CD4-positive, alpha-beta T cell treated with Interleukin-2 at 100 ng/mL for 4 hours (primary cell): ENCODE measurements around the gene PPP2R3A.
A peak's percentile ranks its signal among the peaks of the same experiment; 100 is the strongest.
"Not testable (repeated sequence)": the region's sequence is repeated elsewhere in the genome, so short reads cannot be mapped to it uniquely, and the experiment has no call there.

Source experiments
- DNase-seq: peaks from one replicate; pipeline ENCODE4 v3.0.0-alpha.2; 2020; ENCODE audit warnings: low spot score

Gene PPP2R3A

GRCh38 chr3:136149667-136150066 is 184.1 kb downstream of the PPP2R3A start:
- DNase-seq: no peak

DNA sequence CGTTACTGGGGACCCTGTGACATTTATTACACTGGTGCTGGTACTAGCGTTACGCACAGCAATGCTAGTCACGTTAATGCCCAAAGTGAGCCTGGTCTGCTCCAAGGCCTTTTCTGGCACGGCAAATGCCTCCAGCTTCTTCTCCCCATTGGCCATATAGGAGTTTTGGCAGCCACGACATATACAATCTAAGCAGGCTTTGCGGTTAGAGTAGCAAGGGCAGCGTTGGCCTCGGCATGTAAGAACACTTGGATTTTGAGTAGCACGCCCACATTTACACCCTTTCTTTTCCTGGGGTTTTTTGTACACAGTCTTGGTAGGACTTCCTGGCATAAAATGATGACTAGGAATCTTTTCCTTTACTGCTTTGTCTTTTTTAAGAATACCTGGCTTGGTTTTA is 185.7 kb downstream of the PPP2R3A start:
- DNase-seq: no peak

- DNase-seq: no peak
Measured at GRCh38 chr3:136152176-136152843, 186.8 kb downstream of the PPP2R3A start.

DNA sequence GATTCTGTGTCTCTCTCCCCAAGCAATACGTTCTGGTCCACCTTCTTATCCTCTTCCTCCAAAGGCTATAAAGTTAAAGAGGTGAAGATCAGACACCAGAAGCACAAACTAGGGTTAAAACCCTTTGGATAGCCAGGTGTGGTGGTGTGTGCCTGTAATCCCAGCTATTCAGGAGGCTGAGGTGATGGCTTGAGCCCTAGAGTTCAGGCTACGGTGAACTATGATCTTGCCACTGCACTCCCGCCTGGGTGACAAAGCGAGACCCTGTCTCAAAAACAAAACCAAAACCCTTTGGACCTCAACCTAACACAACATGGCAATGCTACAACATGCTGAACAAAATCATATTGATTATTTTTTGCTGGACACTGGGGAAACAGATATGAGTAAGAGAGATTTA is 187.4 kb downstream of the PPP2R3A start:
- DNase-seq: no peak

- DNase-seq: no peak
Measured at GRCh38 chr3:136161516-136161915, 196.0 kb downstream of the PPP2R3A start.

- DNase-seq: no peak
Measured at GRCh38 chr3:136162322-136162721, 196.8 kb downstream of the PPP2R3A start.

DNA sequence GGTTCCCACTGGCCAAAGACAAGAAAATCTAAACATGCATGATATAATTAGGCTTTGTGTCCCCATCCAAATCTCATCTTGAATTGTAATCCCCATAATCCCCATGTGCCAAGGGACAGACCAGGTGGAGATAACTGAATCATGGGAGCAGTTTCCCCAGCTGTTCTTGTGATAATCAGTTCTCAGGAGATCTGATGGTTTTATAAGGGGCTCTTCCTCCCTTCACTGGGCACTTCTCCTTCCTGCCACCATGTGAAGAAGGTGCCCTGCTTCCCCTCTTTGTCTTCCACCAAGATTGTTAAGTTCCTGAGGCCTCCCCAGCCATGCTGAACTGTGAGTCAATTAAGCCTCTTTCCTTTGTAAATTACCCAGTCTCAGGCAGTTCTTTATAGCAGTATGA is 198.1 kb downstream of the PPP2R3A start:
- DNase-seq: not testable (repeated sequence)

- DNase-seq: no peak
Measured at GRCh38 chr3:136166507-136166906, 201.0 kb downstream of the PPP2R3A start.

DNA sequence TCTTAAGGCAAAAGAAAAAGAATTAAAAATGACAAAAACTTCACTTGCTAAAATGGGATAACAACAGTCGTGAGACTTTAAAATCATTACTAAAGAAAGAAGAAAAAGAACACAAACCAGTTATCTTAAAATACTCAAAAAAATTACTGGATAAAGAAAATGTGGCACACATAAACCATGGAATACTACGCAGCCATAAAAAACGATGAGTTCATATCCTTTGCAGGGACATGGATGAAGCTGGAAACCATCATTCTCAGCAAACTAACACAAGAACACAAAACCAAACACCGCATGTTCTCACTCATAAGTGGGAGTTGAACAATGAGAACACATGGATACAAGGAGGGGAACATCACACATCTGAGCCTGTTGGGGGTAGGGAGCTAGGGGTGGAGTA is 202.7 kb downstream of the PPP2R3A start:
- not testable (repeated sequence) for DNase-seq

DNA sequence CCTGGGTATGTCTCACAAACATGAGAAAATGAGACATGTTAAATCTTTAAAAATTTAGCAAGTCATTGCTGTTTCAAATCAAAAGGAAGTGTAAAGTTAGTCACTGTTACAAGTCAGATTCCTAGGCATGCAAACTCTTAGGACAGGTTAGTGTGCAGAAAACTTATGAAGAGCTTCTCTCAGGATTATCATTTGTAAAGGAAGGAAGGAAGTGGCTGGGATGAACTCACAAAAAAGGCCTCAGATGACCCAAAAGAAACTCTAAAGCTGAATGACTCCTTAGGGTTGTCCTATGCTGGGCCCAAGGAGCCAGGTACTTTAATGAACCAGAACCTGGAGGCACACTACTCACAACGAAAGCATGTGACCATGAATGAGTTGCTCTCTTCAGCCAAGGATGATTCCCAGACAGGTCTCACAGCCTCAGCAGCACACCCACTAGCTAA is 205.6 kb downstream of the PPP2R3A start:
- no peak for DNase-seq

GRCh38 chr3:136173939-136174490 is 208.5 kb downstream of the PPP2R3A start:
- no peak for DNase-seq

- DNase-seq: no peak
Measured at GRCh38 chr3:136177876-136178275, 212.3 kb downstream of the PPP2R3A start.

DNA sequence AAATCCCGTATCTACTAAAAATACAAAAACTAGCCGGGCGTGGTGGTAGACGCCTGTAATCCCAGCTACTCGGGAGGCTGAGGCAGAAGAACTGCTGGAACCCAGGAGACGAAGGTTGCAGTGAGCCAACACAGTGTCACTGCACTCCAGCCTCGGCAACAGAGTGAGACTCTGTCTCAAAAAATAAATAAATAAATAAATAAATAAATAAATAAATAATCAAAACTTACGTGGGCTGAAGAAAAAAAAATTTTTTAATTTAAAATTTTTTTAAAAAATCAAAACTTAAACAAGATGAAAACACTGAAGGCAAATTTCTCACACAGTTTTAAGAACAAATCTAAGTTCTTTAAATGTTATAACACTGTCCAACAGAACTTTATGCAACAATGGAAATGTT is 216.2 kb downstream of the PPP2R3A start:
- DNase-seq: no peak

GRCh38 chr3:136184703-136185102 is 219.2 kb downstream of the PPP2R3A start:
- no peak for DNase-seq

DNA sequence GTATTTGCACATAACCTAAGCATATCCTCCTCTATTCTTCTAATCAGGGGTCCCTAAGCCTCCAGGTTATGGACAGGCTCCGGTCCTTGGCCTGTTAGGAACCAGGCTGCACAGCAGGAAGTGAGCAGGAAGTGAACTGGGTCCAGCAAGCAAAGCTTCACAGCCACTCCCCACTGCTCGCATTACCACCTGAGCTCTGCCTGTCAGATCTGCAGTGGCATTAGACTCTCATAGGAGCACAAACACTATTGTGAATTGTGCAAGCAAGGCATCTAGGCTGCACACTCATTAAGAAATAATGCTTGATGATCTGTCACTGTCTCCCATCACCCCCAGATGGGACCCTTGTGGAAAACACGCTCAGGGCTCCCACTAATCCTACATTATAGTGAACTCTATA is 220.8 kb downstream of the PPP2R3A start:
- DNase-seq: peak; percentile 15

DNA sequence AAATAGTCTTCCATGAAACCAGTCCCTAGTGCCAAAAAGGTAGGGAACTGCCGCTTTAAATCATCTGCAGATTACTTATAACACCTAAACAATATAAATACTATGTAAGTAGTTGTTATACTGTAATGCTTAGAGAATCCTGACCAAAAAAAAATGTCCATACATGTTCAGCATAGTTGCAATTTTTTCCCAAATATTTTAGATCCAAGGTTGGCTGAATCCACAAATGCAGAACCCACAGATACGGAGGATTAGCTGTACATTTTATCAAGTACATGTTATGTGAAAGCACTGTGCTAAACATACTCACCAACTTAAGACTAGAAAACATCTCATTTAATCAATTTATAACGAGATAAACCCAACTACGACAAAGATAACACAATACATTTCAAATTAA is 221.3 kb downstream of the PPP2R3A start:
- no peak for DNase-seq

- no peak for DNase-seq
Measured at GRCh38 chr3:136187868-136188267, 222.3 kb downstream of the PPP2R3A start.

- DNase-seq: no peak
Measured at GRCh38 chr3:136189043-136189442, 223.5 kb downstream of the PPP2R3A start.

GRCh38 chr3:136189859-136190617 is 224.5 kb downstream of the PPP2R3A start:
- no peak for DNase-seq

DNA sequence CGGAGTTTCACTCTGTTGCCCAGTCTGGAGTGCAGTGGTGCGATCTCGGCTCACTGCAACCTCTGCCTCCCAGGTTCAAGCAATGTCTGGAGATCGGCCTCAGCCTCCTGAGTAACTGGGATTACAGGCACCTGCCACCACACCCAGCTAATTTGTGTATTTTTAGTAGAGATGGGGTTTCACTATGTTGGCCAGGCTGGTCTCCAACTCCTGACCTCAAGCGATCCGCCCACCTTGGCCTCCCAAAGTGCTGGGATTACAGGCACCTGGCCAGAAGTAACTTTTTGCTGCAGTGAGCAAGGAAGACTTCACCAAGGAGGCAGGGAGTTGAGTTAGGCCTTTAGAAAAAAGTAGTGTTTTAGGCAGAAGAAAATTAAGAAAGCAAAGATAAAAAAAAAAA is 226.7 kb downstream of the PPP2R3A start:
- DNase-seq: not testable (repeated sequence)

- no peak for DNase-seq
Measured at GRCh38 chr3:136192831-136193230, 227.3 kb downstream of the PPP2R3A start.

DNA sequence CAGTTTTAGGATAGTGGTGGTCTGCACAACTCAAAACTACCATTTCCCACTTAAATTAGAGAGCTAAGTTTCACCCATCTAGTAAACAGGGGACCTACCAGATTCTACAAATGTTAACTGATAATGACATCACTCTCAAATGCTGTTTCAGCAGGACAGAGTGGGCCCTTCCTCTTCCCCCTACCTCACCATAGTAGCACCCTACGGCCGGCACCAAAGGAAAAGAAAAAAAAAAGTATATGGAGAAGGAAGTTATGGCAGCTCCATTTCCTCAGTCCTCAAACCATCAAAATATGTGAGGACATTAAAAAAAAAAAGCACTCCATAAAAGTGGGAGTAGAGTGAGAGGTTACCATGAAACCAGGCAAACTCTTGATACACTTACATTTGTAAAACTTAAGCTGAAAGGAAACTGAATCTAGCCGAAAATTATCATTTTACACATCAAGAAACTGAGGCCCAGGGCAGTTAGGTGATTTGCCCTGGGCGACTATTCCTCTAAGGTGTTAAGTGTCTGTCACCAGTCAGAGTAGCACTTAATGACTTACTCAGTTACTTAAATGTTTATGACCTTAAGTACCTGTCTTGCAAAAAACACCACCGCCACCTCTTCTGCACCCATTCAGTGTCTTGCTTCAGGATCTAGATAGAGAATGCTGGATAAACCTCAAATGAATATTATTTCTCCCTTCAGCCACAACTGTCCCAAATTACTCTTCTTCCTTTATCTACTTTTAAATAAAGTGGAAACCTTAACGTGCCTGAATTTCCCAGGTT is 227.9 kb downstream of the PPP2R3A start:
- DNase-seq: peak; percentile 13
